Measurements from ENCODE around the gene GABRB2.

Gene GABRB2

GRCh38 chr5:161391016-161391415 is 155.5 kb downstream of the GABRB2 start:
- no peak for DNase-seq

- no peak for DNase-seq
Observed at GRCh38 chr5:161387121-161387520, 159.4 kb downstream of the GABRB2 start.

- no peak for DNase-seq
Observed at GRCh38 chr5:161385027-161385426, 161.5 kb downstream of the GABRB2 start.

- no peak for DNase-seq
Observed at GRCh38 chr5:161382685-161383084, 163.8 kb downstream of the GABRB2 start.

- no peak for DNase-seq
Observed at GRCh38 chr5:161380486-161380885, 166.0 kb downstream of the GABRB2 start.

- DNase-seq: no peak
Observed at GRCh38 chr5:161378701-161379100, 167.8 kb downstream of the GABRB2 start.

- DNase-seq: no peak
Observed at GRCh38 chr5:161376034-161376433, 170.5 kb downstream of the GABRB2 start.

- no peak for DNase-seq
Observed at GRCh38 chr5:161373345-161373707, 173.2 kb downstream of the GABRB2 start.

GRCh38 chr5:161372682-161373344 is 173.7 kb downstream of the GABRB2 start:
- peak in 1 of 56 donors; percentile 1 for DNase-seq

- no peak for DNase-seq
Observed at GRCh38 chr5:161369022-161369421, 177.5 kb downstream of the GABRB2 start.

- no peak for DNase-seq
Observed at GRCh38 chr5:161358446-161358845, 188.1 kb downstream of the GABRB2 start.

GRCh38 chr5:161344234-161344633 is 202.3 kb downstream of the GABRB2 start:
- no peak for DNase-seq

- DNase-seq: no peak
Observed at GRCh38 chr5:161342886-161343285, 203.6 kb downstream of the GABRB2 start.

GRCh38 chr5:161340012-161340411 is 206.5 kb downstream of the GABRB2 start:
- no peak for DNase-seq

- no peak for DNase-seq
Observed at GRCh38 chr5:161333194-161333880, 213.2 kb downstream of the GABRB2 start.

- no peak for DNase-seq
Observed at GRCh38 chr5:161332343-161332742, 214.2 kb downstream of the GABRB2 start.

- no peak for DNase-seq
Observed at GRCh38 chr5:161314033-161314432, 232.5 kb downstream of the GABRB2 start.

- DNase-seq: no peak
Observed at GRCh38 chr5:161312882-161313281, 233.6 kb downstream of the GABRB2 start.

GRCh38 chr5:161311965-161312364 is 234.6 kb downstream of the GABRB2 start:
- no peak for DNase-seq

- DNase-seq: no peak
Observed at GRCh38 chr5:161311146-161311708, 235.3 kb downstream of the GABRB2 start.

- no peak for DNase-seq
Observed at GRCh38 chr5:161306351-161306995, 240.1 kb downstream of the GABRB2 start.

- no peak for DNase-seq
Observed at GRCh38 chr5:161305601-161306000, 240.9 kb downstream of the GABRB2 start.

Measured in amygdala (tissue), 56 donors.